Measurements from ENCODE around the gene PEX7.

- TF ChIP-seq CTCF (IDR thresholded peaks at IDR 0.05; ENCODE audit: insufficient read depth, low read length) (no peak), POLR2AphosphoS5 (IDR thresholded peaks at IDR 0.05; ENCODE audit: low read depth) (no peak), REST (IDR thresholded peaks at IDR 0.05; ENCODE audit: insufficient replicate concordance, low read depth) (no peak), SPI1 (IDR thresholded peaks at IDR 0.05; ENCODE audit: borderline replicate concordance, low read depth) (no peak), GABPA (IDR thresholded peaks at IDR 0.05; ENCODE audit: low read depth) (no peak)
Observed at GRCh38 chr6:136945711-136946121, 123.3 kb downstream of the PEX7 start.
